Caki2 (cell line): ENCODE results near the gene MTFR1L. TPM values are rescaled to one million over a fixed set of nuclear protein-coding genes. Genes with fewer than 3 reads are reported as not detected.

Source experiments
- DNase-seq: peaks from one replicate; pipeline ENCODE4 v3.0.0-alpha.2; 2015; ENCODE audit warnings: low read depth
- in situ Hi-C: cut with HindIII; loops from 2 replicates; pipeline ENCODE4 v1.10.0; 2016; ENCODE audit warnings: low sequenced_read_pairs, low pct_unique_long_range_greater_than_20kb, mixed read lengths
- total RNA-seq: library from RNA; depleted of rRNA; stranded (reverse); fragments of >200 nt; shearing (Covaris generic); gene quantifications from 2 replicates; pipeline ENCODE4 v1.2.3, GENCODE V29; 2014; ENCODE audit warnings: low replicate concordance

The MTFR1L gene
- total RNA-seq, 1 experiment from 2014 or later = 12.3 TPM

GRCh38 chr1:25844536-25845337 is 25.0 kb downstream of the MTFR1L start:
- DNase-seq = peak; percentile 62
- in situ Hi-C loops = no loop called here

DNA sequence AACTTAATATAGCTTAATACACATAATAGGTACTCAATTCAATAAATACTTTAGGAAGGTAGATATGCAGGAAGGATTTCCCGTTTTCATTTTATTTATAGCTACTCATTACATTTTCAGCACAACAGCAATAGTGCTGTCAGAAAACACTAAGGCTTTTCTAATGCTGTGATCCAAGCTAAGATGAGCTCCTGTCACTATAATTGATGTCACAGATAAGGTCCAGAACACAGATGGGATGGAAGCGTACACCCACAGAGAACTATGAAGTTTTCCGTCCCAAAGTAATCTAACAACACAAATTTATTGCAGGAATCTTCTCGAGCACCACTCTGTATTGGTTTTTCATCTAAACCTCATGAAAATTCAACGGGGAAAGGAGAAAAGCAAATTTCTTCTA is 25.9 kb downstream of the MTFR1L start:
- in situ Hi-C loops = no loop called here
- no peak for DNase-seq

GRCh38 chr1:25847929-25848328 is 28.2 kb downstream of the MTFR1L start:
- DNase-seq = no peak
- in situ Hi-C loops = no loop called here

DNA sequence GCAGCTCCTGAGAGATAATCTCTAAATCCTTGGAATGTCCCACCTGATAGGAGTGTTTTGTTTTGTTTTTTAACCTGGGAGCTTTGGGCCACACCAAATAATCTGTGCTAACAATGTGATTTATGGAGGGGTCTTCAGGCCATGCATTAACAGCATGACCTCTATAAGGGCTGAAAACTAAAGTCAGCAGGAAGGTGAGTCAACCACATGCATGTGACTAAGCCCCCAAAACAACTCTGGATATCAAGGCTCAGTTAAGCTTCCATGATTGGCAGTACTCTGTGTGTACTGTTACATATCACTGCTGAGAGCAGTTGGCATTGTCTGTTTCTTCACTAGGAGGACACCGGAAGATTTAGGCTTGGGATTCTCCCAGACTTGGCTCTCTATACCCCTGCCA is 28.8 kb downstream of the MTFR1L start:
- DNase-seq = no peak
- in situ Hi-C loops = no loop called here

- in situ Hi-C loops = no loop called here
- DNase-seq = no peak
Measured at GRCh38 chr1:25854554-25854953, 34.8 kb downstream of the MTFR1L start.

DNA sequence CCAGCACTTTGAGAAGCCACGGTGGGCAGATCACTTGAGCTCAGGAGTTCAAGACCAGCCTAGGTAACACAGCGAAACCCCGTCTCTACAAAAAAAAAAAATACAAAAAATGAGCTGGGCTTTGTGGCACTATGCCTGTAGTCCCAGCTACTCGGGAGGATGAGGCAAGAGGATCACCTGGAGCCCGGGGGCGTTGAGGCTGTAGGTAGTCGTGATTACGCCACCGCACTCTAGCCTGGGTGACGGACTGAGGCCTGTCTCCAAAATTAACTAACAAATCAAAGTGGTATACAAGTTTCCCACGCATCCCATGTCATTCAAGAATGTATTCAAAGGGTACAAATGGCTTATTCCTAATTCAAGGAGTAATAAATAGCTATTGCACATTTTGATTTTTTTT is 37.1 kb downstream of the MTFR1L start:
- in situ Hi-C loops = no loop called here
- no peak for DNase-seq

DNA sequence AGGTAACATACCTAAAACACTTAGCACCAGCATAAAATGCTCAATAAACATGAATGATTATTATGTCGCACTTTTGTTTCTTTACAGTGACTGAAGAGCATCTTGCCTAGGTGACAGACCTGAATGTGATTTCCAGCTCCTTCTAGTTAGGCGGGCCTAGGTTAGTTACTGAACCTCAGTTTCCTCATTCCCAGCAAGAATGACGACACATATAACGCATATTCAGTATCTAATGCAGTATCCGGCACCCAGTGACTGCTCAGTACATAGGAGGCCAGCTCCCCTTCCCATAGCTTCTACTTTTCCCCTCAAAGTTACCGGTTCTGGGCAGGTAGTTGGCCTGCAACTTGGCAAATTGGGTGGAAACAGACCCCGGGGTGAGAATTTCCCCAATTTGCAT is 38.7 kb downstream of the MTFR1L start:
- in situ Hi-C loops = no loop called here

GRCh38 chr1:25858906-25859789 is 39.4 kb downstream of the MTFR1L start, which contains the start of gene AUNIP:
Gene AUNIP (minus strand): TSS chr1:25859457. CDS start chr1:25859357, 100 bp downstream.
- DNase-seq = peak; percentile 84
- in situ Hi-C loops = no loop called here

More for the DNA sequence above, 38.7 kb downstream of the MTFR1L start:
- DNase-seq = no peak

DNA sequence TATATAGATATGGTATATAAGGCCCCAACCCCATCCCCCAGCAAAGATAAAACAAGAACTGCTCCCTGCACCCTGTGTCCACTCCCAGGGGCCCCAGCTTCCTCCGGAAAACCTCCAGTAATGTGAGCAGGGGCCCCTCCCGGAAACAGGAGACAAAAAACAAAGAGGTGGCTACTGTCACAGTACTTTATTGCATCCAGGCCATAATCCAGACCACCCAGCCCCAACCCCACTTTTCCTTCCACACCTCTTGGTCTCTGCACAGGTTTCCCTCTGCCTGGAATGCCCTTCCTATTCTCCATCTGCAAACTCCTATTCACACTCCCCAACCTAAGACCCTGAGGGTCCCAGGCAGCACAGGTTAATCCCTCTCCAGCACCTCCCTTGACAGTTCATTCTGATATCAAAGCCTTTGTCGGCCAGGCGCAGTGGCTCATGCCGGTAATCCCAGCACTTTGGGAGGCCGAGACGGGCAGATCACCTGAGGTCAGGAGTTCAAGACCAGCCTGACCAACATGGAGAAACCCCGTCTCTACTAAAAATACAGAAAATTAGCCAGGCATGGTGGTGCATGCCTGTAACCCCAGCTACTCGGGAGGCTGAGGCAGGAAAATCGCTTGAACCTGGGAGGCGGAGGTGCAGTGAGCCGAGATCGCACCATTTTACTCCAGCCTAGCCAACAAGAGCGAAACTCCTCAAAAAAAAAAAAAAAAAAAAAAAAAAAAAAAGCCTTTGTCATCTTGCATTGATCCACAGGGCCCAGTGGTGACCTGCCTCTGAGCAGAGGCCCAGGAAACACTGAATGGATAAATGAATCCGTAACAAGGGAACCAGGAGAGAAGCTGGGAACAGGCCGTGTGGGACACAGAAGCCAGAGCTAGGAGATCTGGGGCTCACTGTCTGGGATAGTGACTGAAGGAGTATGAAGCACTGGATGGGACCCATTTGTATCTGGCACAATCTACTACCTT is 41.8 kb downstream of the MTFR1L start:
- in situ Hi-C loops = no loop called here
- DNase-seq = no peak

- DNase-seq = no peak
- in situ Hi-C loops = no loop called here
Measured at GRCh38 chr1:25862785-25863485, 43.2 kb downstream of the MTFR1L start.

GRCh38 chr1:25863486-25864262 is 43.9 kb downstream of the MTFR1L start:
- DNase-seq = no peak
- in situ Hi-C loops = no loop called here

GRCh38 chr1:25864434-25864833 is 44.7 kb downstream of the MTFR1L start:
- in situ Hi-C loops = no loop called here
- DNase-seq = no peak

DNA sequence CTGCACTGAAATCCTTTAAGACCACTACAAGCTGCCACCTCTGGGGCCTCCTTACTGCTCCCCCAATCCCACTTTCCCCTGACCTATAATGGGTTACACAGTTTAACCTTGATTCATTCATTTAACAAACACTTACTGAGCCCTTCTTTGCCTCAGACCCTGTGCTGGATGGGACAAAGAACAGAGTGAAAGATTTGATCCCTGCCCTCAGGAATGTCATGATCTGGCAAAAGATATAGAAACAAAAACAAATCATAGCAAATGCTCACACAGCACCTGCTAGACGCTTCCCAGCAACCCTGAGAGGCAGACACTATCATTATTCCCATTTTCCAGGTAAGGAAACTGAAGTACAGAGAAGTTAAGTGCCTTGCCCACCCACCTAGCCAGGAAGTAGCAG is 46.5 kb downstream of the MTFR1L start:
- in situ Hi-C loops = no loop called here
- peak; percentile 14 for DNase-seq

- DNase-seq = peak; percentile 79
Measured at GRCh38 chr1:25867210-25867991, 47.6 kb downstream of the MTFR1L start.

GRCh38 chr1:25869909-25870606 is 50.3 kb downstream of the MTFR1L start:
- DNase-seq = no peak
- in situ Hi-C loops = no loop called here

More at GRCh38 chr1:25867210-25867991, 47.6 kb downstream of the MTFR1L start:
- in situ Hi-C loops = no loop called here

DNA sequence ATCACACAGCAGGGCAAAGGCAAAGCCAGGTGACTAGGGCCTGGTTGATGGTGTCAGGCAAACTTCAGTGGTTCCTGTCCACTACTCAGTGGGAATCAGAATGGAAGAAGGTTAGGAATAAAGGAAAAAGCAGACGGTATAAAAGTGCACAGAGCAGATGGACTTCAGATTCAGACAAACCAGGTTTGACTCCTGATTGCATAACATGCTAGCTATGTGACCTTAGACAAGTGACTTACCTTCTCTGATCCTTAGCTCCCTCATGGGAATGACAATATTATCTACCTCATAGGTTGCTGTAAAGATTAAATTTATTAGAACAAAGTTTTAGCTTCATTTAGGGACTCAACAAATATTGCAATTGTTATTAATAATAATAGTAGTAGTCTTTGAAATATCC is 50.9 kb downstream of the MTFR1L start:
- DNase-seq = no peak
- in situ Hi-C loops = no loop called here
